Measurements from ENCODE around the gene RNH1. TPM values are rescaled to one million over a fixed set of nuclear protein-coding genes. Genes with fewer than 3 reads are reported as not detected.
A peak's percentile ranks its signal among the peaks of the same experiment; 100 is the strongest.

Gene RNH1
- total and polyA plus RNA-seq, 10 of the 15 experiments (the other 5 are each of a cell fraction or from before 2014, with no cell fraction given) = 2.3 to 162 (median 72.1) TPM

GRCh38 chr11:447923-448731, 58.9 kb downstream of the RNH1 start:
- BruUV-seq (replicated peaks) = TSS peak; percentile 55
- FAIRE-seq (peak; percentile 72), ATAC-seq (peak; percentile 79), DNase-seq (ENCODE audit: low read depth, low spot score) (peak; percentile 54)
- H3K36me3 ChIP-seq (ENCODE audit: control insufficient read depth in 2 of 2, insufficient read depth in 2 of 2, low read length in 1 of 2) = peaks cover 2% of the 10 kb centered on the region in 2 experiments; a peak in 3 of 4 replicates
- no peaks in the 10 kb centered on the region for H3K27me3 ChIP-seq (replicated peaks in 1 of 2; ENCODE audit: control insufficient read depth in 2 of 2, insufficient read depth in 2 of 2, low read length in 1 of 2)
- H3K9me3 ChIP-seq (replicated peaks; ENCODE audit: control insufficient read depth, insufficient read depth, low read length) = no peaks in the 10 kb centered on the region
- peak overlapping the region; percentile 82 for H3K4me3 ChIP-seq
- peaks cover 15% of the 10 kb centered on the region for H3K4me1 ChIP-seq (ENCODE audit: control insufficient read depth, insufficient read depth, low read length)
- peak overlapping the region; percentile 83 for H3K9ac ChIP-seq (ENCODE audit: control insufficient read depth, insufficient read depth, low read length)
- H3K79me2 ChIP-seq (ENCODE audit: control insufficient read depth, insufficient read depth, low read length) = peaks cover 14% of the 10 kb centered on the region
- H3K27ac ChIP-seq (ENCODE audit: control insufficient read depth, insufficient read depth) = peak overlapping the region; percentile 84
- peak overlapping the region; percentile 83 for H2AFZ ChIP-seq (ENCODE audit: control insufficient read depth, low read depth, low read length)
- intact Hi-C loops (cut with micrococcal nuclease; ENCODE audit: unreplicated experiment) = loop anchor here (1.0 to 10.0 kb wide), 3 partner anchors 58 to 243 kb away; partner anchors contain the start of genes BET1L, IFITM2 and RIC8A
- WGBS (ENCODE audit: insufficient coverage, insufficient replicate concordance, low lambda C conversion rate, missing lambda C conversion rate) = 4% methylated on average over 47 of the region's 55 CpGs
- H3K4me2 ChIP-seq (ENCODE audit: control insufficient read depth, insufficient read depth) = peak overlapping the region; percentile 96
- SMC1A ChIA-PET (ENCODE audit: uncharacterized antibody, unreplicated experiment) = interaction anchor here (0.9 to 2.7 kb wide), 2 partner anchors 58 to 93 kb away, joined by 3 to 12 read pairs; partner anchors contain the start of gene RNH1
- CTCF ChIA-PET = interaction anchor here (0.6 to 3.9 kb wide), 20 partner anchors 9 to 248 kb away, joined by 3 to 34 read pairs (median 6); partner anchors contain the start of genes ANO9, DEAF1, PHRF1 and SIGIRR
- RAD21 ChIA-PET (ENCODE audit: unreplicated experiment) = interaction anchor here (0.7 to 2.7 kb wide), 10 partner anchors 8 to 278 kb away, joined by 3 to 17 read pairs (median 4); partner anchors contain the start of gene RNH1
- in situ Hi-C loops (cut with MboI) = no loop called here
- POLR2A ChIA-PET = interaction anchor here (0.6 to 3.1 kb wide), 11 partner anchors 15 to 279 kb away, joined by 3 to 14 read pairs (median 4); partner anchors contain the start of genes BET1L, IFITM2, PHRF1 and RIC8A
- no peaks in the 10 kb centered on the region for H4K20me1 ChIP-seq (ENCODE audit: control insufficient read depth, insufficient read depth)
- TF ChIP-seq ZNF384 (IDR thresholded peaks at IDR 0.05; ENCODE audit: borderline replicate concordance, low read depth, low read length) (no peak), MEF2B (IDR thresholded peaks at IDR 0.05; ENCODE audit: partially characterized antibody, poor library complexity, severe bottlenecking) (no peak), USF2 (IDR thresholded peaks at IDR 0.05; ENCODE audit: borderline replicate concordance, low read depth, low read length) (peak; percentile 14; the same call in 1 of the 2 replicates), ZNF687 (IDR thresholded peaks at IDR 0.05) (peak; percentile 42), SUZ12 (IDR thresholded peaks at IDR 0.05; ENCODE audit: unreplicated experiment) (no peak), CEBPZ (IDR thresholded peaks at IDR 0.05; ENCODE audit: low read depth, low read length) (no peak), ZNF592 (IDR thresholded peaks at IDR 0.05) (no peak)
